Myocyte (in vitro differentiated cells): ENCODE results near the gene ZNF335. TPM values are rescaled to one million over a fixed set of nuclear protein-coding genes. Genes with fewer than 3 reads are reported as not detected.
"Not testable (repeated sequence)": the region's sequence is repeated elsewhere in the genome, so short reads cannot be mapped to it uniquely, and the experiment has no call there.

Experiments
- DNase-seq: peaks from one replicate; pipeline ENCODE4 v3.0.0-alpha.2; 2012; ENCODE audit warnings: low read depth
- total RNA-seq: library from RNA; depleted of rRNA; stranded (reverse); fragments of >200 nt; gene quantifications from 2 replicates; pipeline ENCODE4 v1.2.3, GENCODE V29; 2014

The ZNF335 gene
- total RNA-seq, 1 donor from 2014 or later = 15.2 TPM

DNA sequence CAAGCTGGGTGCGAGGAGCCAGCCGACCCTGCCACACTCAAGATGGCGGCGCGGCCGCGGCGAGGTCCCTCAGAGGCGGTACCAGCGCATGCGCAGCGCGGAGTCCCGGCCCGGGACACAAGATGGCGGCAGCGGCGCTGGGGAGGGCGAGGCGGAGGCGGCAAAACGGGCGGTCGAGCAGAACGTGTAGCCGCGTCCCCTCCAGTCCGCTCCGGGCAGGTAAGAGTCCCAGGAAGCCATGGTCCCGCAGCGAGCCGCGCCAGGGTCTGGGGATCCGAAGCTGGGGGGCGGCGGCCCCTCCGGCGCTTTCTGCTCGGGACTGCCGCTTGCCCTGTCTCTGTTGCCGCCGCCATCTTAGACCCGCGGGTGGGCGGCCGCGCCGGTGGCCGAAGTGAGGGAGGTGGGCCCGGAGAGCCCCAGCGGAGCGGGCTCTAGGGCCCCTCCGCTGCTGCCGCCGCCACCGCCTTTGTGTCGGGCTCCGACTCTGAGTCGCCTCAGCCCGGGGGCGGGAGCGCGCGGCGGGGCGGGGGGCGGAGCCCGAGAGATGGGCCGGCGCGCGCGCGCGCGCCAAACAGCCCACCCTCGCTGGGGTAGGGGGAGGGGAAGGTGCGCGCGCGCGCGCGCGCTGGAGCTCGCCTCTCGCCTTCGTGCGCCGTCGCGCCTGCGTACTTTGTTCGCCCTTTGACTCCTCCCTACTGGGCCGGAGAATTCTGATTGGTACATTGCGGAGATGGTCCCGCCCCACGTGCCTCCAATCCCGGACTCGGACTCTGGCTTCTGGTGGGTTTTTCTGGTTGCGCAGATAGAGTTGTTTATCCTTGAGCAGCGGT lies 37.2 kb downstream of the ZNF335 start, which contains the start of gene PCIF1:
PCIF1 (plus strand) TSS at position 98 of the 830 bp plus-strand sequence. CDS start 4,317 bp downstream, outside the sequence.
- peak; percentile 99 for DNase-seq

DNA sequence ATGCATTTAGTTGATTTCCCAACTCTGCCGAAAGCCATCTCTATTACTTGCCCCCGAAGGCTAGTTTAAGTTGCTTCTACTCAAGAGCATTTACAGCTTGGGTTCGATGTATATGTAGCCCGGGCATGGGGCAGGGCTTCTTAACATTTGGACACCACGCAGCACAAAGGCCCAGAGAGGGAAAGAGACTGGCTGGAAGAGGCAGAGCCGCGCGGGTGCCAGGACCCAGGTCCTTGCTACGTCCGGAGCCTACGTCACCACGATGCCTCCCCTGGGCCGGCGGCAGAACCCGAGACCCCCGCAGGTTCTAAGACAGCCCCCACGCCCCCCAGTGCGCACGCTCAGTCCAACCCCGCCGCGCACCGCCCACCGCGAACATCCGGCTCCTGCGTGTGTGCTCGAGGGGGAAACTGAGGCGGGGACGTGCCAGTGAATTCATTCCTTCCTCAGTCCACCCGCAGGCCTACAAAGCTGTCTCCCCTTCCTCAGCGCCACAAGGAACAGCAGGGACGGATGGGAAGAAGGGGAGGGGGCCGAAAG lies 37.9 kb downstream of the ZNF335 start:
- peak; percentile 61 for DNase-seq

DNA sequence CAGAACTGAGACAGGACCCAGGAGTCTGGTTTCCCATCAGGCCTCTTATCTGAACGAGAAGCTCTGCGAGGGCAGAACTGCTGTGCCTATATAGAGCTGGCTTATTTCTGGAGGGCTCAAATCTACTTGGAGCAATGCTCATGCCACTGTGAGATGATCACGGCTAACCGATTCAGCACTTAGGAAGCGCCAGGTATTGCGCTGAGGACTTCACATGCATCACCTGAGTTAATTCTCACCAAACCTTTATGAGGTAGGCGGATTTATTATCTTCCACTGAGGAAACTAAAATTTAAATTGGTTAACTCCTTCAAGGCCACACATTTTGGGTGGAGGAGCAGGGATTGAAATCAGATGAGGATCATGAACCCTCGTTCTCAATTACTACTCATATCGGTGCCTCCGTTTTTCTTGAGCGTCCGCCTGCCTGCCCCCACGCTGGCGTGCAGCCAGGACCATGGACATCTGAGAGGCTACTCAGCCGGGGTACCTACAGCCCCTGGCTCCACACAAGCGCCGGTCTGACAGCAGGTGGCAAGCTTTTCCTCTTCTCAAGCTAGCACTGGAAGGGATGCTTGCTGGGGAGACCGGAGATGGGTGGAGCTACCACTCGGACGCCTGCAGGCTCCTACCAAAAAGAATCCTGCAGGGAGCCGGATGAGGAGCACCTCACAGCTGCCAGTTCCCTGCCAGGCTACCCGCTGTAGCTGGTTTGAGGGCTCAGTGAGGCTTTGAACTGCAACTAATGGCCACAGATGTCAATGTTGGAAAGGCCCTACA lies 38.5 kb downstream of the ZNF335 start:
- DNase-seq = peak; percentile 90

DNA sequence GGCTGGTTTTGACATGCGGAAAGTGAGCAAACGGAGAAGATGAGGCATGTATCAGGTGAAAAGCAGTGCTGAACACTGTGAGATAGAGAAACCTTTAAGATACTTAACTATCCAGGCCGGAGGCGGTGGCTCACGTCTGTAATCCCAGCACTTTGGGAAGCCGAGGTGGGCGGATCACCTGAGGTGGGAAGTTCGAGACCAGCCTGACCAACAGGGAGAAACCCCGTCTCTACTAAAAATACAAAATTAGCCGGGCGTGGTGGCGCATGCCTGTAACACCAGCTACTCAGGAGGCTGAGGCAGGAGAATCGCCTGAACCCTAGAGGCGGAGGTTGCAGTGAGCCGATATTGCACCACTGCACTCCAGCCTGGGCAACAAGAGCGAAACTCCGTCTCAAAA lies 40.3 kb downstream of the ZNF335 start:
- DNase-seq = not testable (repeated sequence)

DNA sequence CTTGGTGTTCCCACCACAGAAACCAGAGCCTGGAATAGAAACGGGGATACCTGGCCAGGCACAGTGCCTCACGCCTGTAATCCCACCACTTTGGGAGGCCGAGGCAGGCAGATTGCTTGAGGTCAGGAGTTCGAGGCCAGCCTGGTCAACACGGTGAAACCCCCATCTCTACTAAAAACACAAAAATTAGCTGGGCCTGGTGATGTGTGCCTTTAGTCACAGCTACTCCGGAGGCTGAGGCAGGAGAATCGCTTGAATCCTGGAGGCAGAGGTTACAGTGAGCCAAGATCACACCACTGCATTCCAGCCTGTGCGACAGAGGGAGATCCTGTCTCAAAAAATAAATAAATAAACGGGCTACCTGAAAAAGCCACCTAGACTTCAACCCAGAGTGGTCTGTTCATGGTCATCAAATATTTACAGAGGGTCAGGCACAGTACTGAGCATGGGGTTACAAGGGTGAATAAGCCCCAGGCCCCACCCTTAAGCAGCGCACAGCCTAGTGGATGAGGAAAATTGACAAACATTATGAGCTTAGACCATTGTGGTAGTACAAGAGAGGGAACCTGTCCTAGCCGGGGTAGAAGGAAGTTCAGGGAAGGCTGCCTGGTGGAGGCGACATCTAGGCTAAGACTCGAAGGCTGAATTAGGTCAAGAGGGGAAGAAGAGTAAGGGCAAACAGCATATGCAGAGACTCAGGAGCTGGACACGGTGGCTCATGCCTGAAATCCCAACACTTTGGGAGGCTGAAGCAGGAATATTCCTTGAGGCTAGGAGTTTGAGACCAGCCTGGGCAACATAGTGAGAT lies 44.7 kb downstream of the ZNF335 start:
- DNase-seq = no peak

DNA sequence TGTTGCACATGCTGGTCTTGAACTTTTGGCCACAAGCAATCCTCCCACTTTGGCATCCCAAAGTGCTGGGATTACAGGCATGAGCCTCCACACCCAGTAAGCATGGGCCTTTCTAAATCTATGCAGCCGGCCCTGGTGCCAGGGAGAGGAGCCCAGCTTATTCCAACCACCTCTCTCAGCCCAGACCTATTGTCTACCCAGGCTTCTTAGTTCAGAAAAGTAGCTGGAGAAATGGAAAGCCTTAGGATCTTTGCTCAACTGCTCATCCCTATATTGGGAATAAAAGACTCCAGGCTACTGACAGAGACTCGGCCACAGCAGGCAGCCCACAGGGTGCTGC lies 45.3 kb downstream of the ZNF335 start:
- peak; percentile 71 for DNase-seq

DNA sequence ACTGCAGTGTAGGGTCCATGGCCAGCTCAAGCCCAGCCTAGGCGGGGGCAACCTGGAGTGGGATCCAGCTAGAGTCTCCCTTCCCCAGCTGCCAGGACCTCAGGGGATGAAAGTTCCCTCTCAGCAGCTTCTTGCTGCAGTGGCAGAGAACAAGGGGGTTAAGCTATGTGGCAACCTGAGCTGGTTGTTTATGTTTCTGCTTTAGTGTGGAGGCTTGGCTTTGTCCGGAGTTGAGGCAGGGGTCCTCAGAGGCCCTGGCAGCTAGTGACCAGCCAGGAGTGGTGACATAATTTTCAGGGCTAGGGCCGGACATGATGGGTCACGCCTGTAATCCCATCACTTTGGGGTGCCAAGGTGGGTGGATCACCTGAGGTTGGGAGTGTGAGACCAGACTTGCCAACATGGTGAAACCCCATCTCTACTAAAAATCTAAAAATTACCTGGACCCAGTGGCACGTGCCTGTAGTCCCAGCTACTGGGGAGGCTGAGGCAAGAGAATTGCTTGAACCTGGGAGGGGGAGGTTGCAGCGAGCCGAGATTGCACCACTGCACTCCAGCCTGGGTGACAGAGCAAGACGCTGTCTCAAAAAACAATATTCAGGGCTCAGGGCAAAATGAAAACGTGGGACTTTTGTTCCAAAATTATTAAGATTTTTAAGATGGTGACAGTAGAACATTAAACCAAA lies 46.0 kb downstream of the ZNF335 start:
- no peak for DNase-seq

DNA sequence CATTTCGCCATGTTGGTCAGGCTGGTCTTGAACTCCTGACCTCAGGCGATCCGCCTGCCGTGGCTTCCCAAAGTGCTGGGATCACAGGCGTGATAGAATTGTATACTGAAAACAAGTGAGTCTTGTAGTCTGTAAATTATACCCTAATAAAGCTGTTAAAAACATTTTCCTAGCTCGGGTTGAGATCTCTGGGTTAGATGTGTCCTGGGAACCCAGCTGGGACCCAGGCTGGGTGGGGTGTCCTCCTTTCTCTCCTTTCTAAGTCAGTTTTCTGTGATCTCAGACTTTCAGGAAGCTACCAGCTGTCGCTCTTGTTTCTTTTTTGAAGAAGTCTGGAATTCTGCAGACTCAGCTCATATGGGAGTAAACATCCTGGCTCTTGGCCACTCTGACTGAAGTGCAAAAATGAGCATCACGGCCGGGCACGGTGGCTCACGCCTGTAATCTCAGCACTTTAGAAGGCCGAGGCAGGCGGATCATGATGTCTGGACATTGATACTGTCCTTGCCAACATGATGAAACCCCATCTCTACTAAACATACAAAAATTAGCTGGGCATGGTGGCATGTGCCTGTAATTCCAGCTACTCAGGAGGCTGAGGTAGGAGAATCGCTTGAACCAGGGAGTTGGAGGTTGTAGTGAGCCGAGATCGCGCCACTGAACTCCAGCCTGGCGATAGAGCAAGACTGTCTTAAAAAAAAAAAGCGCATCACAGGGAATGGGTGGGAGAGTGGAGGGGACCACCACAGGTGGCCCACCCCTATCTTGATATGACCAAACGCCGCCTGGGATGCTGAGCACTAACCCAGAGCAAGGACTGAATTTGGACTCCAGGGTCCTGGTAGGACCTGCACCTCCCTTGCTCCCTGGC lies 47.4 kb downstream of the ZNF335 start:
- DNase-seq = peak; percentile 87

DNA sequence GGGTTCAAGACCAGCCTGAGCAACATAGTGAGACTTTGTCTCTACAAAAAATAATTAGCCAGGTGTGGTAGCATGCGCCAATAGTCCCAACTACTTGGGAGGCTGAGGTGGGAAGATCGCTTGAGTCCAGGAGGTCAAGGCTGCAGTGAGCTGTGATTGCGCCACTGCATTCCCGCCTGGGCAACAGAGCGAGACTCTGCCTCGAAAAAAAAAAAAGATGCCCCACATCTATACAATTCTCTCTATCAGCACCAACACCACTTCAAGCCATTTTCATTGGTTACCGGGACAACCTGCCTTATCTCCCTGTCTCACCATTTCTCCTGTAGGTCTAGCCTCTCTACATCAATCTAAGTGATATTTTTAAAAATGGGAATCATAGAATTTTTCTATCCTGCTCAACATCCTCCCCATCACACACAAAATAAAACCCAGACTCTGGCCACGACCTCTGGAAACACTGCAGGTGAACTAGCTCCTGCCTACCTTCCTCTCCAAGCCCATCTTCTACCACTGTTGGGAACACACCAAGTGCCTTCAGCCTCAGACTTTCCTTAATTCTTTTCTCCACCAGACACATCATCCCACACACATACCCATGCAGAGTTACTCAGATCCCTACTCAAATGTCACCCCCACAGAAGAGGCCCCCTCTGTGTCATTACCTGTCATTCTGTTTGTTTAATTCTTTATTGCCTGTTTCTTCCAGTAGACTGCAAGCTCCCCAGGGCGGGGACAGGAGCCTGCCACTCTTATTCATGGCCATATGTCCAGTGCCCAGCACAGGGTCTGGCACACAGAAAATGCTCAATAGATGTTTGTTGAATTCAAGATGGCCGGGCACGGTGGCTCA lies 50.4 kb downstream of the ZNF335 start:
- no peak for DNase-seq

DNA sequence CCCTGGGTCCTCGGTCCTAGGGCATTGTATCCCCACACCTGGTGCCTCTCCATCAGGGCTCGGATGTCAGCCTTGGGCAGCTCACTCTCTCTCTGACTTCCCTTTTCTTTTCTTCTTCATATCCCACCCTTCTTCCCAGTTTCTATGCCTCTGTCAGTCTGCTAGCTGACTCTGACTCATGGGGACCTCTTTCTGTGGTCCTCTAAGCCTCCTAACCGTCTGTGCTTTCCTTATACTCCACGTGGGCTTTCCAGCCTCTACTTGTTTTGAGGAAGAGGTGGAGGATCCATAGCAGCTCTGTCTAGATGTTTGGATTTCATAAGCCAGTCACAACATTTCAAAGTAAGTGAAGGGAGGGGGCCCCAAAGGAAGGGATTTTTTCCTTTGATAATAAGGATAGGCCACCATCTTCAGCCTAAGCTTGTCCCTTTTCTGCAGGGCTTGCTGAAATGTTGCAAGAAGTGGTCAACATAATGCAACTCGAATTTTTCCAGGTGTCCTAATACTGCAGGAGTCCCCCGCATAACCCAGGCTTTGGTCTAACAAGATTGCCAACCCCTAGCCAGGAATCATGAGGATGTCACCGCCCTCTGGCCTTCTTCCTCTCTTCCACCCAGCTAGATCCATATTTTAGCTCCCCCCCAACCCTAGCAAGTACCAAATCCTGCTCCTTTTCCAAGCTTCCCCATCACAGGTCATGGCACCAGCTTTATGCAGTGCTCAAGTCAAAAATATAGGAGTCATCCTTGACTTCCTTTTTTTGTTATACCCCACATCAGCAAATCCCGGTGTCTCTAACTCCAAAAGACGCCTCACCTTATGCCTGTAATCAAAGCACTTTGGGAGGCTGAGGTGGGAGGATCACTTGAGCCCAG lies 51.3 kb downstream of the ZNF335 start:
- DNase-seq = peak; percentile 21

DNA sequence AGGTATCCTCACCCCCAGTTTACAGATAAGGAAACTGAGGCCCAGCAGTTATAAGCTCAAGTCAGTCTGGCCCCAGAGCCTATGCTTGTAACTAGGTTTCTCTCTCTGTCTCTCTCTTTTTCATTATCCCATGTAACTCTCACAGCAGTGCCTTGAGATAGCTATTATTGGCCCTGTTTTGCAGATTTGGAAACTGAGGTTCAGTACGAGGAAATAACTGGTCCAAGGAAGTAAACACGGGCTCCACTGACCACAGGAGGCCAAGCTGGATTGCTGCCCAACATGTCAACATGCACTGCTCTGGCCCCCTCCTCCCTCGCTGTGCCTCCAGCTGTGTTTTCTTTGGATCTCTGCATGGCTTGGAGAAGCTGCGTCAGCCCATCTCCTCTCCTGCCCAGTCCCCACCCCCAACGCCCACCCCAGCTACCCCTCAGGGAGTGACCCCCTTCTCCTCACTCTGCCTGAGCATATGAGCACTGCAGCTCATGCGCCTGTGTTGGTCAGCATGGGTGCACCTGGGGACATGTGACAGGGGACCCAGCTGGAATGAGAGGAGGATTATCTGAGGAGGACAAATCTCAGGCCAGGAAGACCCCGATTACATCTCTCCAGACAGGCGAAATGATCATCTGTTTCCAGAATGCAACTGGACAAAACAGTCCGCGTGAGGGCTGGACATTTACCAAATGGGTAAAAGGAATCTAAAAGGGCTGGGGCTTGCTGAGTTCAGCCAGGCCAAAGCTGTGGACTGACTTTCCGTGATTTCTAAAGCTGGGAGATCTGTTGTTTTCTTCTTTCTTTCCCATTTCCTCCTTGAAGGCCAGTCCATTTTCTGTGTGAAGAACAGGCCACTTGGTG lies 52.2 kb downstream of the ZNF335 start:
- peak; percentile 77 for DNase-seq

DNA sequence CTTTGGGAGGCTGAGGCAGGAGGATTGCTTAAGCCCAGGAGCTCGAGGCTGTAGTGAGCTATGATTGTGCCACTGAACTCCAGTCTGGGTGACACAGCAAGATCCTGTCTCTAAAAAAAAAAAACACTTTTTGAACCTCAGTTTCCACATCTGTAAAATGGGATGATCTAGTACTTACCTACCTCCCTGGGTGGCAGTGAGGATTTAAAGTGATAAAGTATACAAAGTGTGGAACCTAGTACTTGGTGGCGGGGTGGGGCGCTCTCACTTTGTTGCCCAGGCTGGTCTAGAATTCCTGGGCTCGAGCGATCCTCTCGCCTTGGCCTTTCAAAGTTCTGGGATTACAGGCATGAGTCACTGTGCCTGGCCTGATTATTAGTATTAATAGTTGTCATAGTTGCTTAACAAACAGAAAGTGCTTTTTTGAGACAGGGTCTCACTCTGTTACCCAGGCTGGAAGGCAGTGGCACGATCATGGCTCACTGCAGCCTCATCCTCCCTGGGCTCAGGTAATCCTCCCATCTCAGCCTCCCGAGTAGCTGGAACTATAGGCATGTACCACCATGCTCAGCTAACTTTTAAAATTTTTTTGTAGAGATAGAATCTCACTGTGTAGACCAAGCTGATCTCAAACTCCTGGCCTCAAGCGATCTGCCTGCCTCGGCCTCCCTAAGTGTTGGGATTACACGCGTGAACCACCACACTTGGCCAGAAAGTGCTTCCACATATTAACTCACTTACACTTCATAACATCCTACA lies 53.0 kb downstream of the ZNF335 start:
- DNase-seq = no peak

DNA sequence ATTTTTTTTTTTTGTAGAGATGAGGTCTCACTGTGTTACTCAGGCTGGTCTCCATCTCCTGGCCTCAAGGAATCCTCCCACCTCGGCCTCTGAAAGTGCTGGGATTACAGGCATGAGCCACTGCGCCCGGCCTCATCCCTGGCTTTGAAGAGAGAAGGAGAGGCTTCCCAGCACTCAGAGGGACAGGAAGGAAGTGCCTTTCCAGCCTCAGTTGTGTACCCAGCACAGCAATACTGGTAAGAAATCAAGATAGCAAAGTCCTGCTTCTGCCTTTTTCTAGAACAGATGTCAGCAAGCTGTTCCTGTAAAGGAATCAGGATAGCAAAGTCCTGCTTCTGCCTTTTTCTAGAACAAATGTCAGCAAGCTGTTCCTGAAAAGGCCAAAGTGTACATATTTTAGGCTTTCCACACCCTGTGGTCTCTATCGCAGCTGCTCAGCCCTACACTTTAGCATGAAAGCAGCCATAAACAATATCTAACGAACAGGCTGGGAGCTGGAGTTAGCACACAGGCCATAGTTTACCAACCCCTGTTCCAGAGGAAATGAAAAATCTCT lies 53.7 kb downstream of the ZNF335 start:
- peak; percentile 45 for DNase-seq

DNA sequence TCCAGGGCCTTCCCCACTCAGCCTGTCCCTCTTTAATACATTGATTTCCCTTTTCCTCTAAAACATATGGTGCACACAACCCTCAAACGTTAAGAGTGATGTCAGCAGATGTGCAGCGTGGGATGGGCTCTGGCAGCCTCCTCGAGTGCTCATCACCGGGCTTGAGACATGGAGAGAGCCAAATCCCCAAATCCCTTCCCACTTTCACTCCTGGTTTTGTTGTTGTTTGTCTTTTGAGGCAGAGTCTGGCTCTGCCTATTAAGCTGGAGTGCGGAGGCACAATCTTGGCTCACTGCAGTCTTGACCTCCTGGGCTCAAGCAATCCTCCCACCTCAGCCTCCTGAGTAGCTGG lies 54.2 kb downstream of the ZNF335 start:
- peak; percentile 62 for DNase-seq

DNA sequence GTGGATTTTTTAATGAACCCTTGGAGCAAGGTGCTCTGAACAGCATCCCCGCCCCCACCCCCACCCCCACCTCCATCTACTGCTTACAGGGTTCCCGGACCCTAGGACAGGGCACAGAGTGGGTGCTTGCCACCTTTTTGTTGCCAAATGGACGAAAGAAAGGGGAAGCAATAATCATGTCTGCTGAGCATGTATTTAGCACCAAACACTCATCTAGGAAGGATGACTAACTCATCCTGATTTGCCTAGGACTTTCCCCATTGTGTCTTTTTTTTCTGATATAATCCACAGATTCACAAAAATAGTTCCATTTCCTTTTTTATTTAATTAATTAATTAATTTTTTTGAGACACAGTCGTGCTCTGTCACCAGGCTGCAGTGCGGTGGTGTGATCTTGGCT lies 58.9 kb downstream of the ZNF335 start:
- DNase-seq = no peak

DNA sequence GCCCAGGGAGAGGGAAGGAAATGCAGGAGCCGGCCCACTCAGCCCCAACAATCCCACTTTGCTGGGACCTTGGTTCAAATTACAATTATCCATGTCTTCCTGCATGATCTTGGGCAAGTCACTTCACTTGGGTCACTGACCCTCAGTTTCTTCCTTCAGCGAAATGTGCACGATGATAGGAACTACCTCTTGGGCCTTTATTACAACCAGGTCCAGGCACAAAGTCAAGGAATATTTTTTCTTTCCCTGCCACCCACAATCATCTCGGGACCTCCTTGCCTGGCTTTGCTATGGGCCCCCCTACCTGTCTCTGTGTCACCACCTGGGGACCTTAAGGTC lies 59.7 kb downstream of the ZNF335 start:
- no peak for DNase-seq
